ENCODE data around the gene HTR3E. TPM values are rescaled to one million over a fixed set of nuclear protein-coding genes. Genes with fewer than 3 reads are reported as not detected.

Gene HTR3E
- total and polyA plus RNA-seq, 2 of the 13 experiments (the other 11 are each of a cell fraction or from before 2014, with no cell fraction given), result not detected

GRCh38 chr3:184081116-184081830 is 15.6 kb upstream of the HTR3E start (continued):
- TF ChIP-seq POLR2A (IDR thresholded peaks at IDR 0.05; ENCODE audit: insufficient read depth in 1 of 2, low read depth in 2 of 2, low read length in 2 of 2) (0 out of 4 replicates have a peak, but pooled peaks of 1 of the 2 experiments have one; percentile 20), ZNF672 (CRISPR knock-in tag; IDR thresholded peaks at IDR 0.05) (no peak), REPIN1 (CRISPR knock-in tag; IDR thresholded peaks at IDR 0.05; ENCODE audit: borderline replicate concordance, low read depth) (0 out of 2 replicates have a peak, but pooled peaks have one; percentile 36), ZNF891 (CRISPR knock-in tag; IDR thresholded peaks at IDR 0.05) (0 out of 2 replicates have a peak, but pooled peaks have one; percentile 25)

GRCh38 chr3:184082034-184082433 is 14.8 kb upstream of the HTR3E start:
- DNase-seq (ENCODE audit: low spot score) (no peak), ATAC-seq (peak; percentile 17; the same call in 1 of the 3 replicates), FAIRE-seq (no peak)
- no peaks in the 10 kb centered on the region for H3K79me2 ChIP-seq (ENCODE audit: insufficient read depth, low read length)
- no TSS peak for BruUV-seq (replicated peaks)
- in situ Hi-C loops (cut with HindIII; ENCODE audit: extremely low pct_ligation_motif_present, low pct_unique_long_range_greater_than_20kb), result no loop called here
- peak overlapping the region in 1 of 3 experiments; percentile 6; a peak in 1 of 6 replicates for H3K4me3 ChIP-seq (replicated peaks in 1 of 3; ENCODE audit: insufficient read depth in 1 of 3, low read depth in 2 of 3, low read length in 3 of 3)
- peak overlapping the region; percentile 53; the same call in 1 of the 2 replicates for H3K4me2 ChIP-seq (ENCODE audit: low read depth, low read length)
- POLR2A ChIA-PET, result no interaction called here
- no peaks in the 10 kb centered on the region for H4K20me1 ChIP-seq (ENCODE audit: insufficient read depth, low read length)
- no peak overlapping the region for H3K9ac ChIP-seq (ENCODE audit: insufficient read depth, low read depth, low read length)
- WGBS (ENCODE audit: low lambda C conversion rate), result 68% methylated on average over 5 of the region's 10 CpGs
- H2AFZ ChIP-seq (ENCODE audit: low read length), result no peak overlapping the region
- intact Hi-C loops (cut with micrococcal nuclease; ENCODE audit: unreplicated experiment), result no loop called here
- H3K27ac ChIP-seq (ENCODE audit: extremely low read length, insufficient read depth, low read length), result no peak overlapping the region
- CTCF ChIA-PET (ENCODE audit: low intra/inter-chr PET ratio, low total read pairs), result no interaction called here
- H3K4me1 ChIP-seq (ENCODE audit: insufficient read depth, low read length), result no peaks in the 10 kb centered on the region
- no peaks in the 10 kb centered on the region for H3K36me3 ChIP-seq (replicated peaks in 1 of 2; ENCODE audit: control insufficient read depth in 1 of 2, insufficient read depth in 2 of 2, low read length in 2 of 2)
- peaks cover 9% of the 10 kb centered on the region for H3K9me3 ChIP-seq (ENCODE audit: low read length)
- TF ChIP-seq MIER2 (CRISPR knock-in tag; IDR thresholded peaks at IDR 0.05) (no peak), ZBTB49 (CRISPR knock-in tag; IDR thresholded peaks at IDR 0.05; ENCODE audit: borderline replicate concordance) (no peak), ZNF879 (CRISPR knock-in tag; IDR thresholded peaks at IDR 0.05) (no peak), ZFX (CRISPR knock-in tag; IDR thresholded peaks at IDR 0.05; ENCODE audit: low read depth) (no peak), ETV6 (CRISPR knock-in tag; conservative IDR thresholded peaks at IDR 0.05) (no peak), ZNF572 (CRISPR knock-in tag; IDR thresholded peaks at IDR 0.05) (no peak), IRF9 (CRISPR knock-in tag; IDR thresholded peaks at IDR 0.05; ENCODE audit: borderline replicate concordance) (no peak), ZSCAN29 (CRISPR knock-in tag; conservative IDR thresholded peaks at IDR 0.05) (no peak), NFE2 (CRISPR knock-in tag; IDR thresholded peaks at IDR 0.05) (no peak)
- peaks cover 1 to 3% of the 10 kb centered on the region in 2 experiments; a peak in 2 of 5 replicates for H3K27me3 ChIP-seq (ENCODE audit: control insufficient read depth in 1 of 2, insufficient read depth in 2 of 2, low read length in 2 of 2)

Data from HepG2 (cell line).